ENCODE measurements around the gene BNC2.

The BNC2 gene

DNA sequence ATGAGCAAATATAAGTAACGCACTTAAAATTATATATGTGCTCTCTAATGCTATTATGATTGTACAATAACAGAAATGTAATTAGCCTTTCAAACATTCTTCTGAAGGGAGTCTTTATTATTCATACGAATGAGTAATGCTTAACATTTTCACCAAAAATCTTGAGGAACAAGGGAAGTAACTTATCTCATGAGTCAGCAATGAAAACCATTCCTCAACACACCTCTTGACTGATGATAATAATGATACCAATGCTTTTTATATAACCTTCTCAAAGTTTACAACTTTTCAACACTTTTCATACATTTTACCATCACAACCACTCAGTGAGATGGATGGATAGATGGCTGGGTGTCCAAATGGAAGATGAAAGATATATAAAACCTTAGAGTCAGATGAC, 369.3 kb downstream of the BNC2 start:
- POLR2A ChIA-PET = no interaction called here
- no peak for TF ChIP-seq CTCF (IDR thresholded peaks at IDR 0.05; ENCODE audit: insufficient read depth, low read length, missing control alignments)
- H3K4me3 ChIP-seq (ENCODE audit: low read depth, low read length) = no peak overlapping the region
- no peak for DNase-seq (ENCODE audit: low read depth, low spot score)
- CTCF ChIA-PET = no interaction called here

DNA sequence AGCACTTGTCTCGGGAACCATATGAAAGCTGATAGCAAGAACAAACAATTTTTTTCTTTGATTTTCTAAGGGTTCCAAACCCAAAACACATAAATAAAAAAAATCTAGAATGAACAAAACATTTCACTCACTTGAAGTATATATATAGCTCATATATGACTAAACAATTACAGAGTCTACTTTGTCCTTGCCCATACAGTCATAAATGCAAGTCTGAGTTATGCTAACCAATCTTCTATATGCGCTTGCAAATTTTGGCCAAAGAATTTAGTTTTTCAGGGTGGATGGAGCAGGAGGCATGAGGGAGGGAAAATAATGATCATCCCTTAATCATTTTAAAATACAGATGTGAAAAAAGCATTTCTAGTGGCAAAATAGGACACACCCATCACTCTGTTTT, 370.1 kb downstream of the BNC2 start:
- POLR2A ChIA-PET = no interaction called here
- H3K4me3 ChIP-seq (ENCODE audit: low read depth, low read length) = no peak overlapping the region
- CTCF ChIA-PET = no interaction called here
- no peak for TF ChIP-seq CTCF (IDR thresholded peaks at IDR 0.05; ENCODE audit: insufficient read depth, low read length, missing control alignments)
- DNase-seq (ENCODE audit: low read depth, low spot score) = no peak

DNA sequence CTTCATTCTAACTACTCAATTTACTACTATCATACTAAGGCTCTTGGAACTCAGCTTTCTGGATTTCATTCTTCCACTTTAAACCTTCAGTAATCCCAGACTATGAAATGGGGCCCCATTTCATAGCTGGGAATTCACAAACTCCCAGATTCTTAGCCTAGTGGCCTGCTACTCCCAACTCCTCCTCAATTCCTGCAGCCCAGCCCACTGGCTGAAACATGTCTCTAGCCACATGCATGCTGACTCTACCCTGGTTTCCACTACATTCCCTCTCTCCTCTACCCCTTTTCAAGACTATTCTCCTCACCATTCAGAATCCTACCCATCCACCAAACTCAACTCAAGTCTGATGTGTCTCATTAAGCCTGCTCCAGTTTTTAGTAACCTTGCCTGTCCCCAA, 370.6 kb downstream of the BNC2 start:
- TF ChIP-seq CTCF (IDR thresholded peaks at IDR 0.05; ENCODE audit: insufficient read depth, low read length, missing control alignments) = no peak
- CTCF ChIA-PET = interaction anchor here (1.0 kb wide), 1 partner anchor 16 kb away, joined by 3 read pairs; no protein-coding TSS in a partner anchor
- no peak overlapping the region for H3K4me3 ChIP-seq (ENCODE audit: low read depth, low read length)
- DNase-seq (ENCODE audit: low read depth, low spot score) = no peak
- POLR2A ChIA-PET = no interaction called here

DNA sequence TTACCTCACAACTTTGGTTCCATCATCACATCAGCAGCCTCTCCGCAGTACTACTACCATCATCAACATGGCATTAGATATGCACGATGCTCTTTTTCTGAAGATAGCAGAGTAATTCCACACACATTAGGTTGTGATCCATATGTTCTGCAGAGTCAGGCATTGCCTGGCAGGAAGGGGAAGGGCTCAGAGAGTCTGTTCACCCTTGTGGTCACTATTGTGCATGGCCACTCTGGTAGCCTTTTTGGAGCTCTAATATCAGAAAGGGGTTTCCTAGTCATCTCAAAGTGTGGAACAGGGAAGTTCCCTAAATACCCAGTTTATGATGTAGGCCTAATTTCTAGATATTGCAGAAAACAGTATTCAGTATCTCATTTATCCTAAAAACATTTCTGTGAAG, 373.6 kb downstream of the BNC2 start:
- TF ChIP-seq CTCF (IDR thresholded peaks at IDR 0.05; ENCODE audit: insufficient read depth, low read length, missing control alignments) = no peak
- H3K4me3 ChIP-seq (ENCODE audit: low read depth, low read length) = no peak overlapping the region
- no peak for DNase-seq (ENCODE audit: low read depth, low spot score)
- ChIA-PET CTCF (no interaction called here), POLR2A (no interaction called here)

GRCh38 chr9:16487915-16488314, 382.6 kb downstream of the BNC2 start:
- ChIA-PET CTCF (interaction anchor here (2.6 kb wide), 1 partner anchor 10 kb away, joined by 6 read pairs; no protein-coding TSS in a partner anchor), POLR2A (no interaction called here)
- DNase-seq (ENCODE audit: low read depth, low spot score) = no peak
- TF ChIP-seq CTCF (IDR thresholded peaks at IDR 0.05; ENCODE audit: insufficient read depth, low read length, missing control alignments) = no peak
- H3K4me3 ChIP-seq (ENCODE audit: low read depth, low read length) = no peak overlapping the region

DNA sequence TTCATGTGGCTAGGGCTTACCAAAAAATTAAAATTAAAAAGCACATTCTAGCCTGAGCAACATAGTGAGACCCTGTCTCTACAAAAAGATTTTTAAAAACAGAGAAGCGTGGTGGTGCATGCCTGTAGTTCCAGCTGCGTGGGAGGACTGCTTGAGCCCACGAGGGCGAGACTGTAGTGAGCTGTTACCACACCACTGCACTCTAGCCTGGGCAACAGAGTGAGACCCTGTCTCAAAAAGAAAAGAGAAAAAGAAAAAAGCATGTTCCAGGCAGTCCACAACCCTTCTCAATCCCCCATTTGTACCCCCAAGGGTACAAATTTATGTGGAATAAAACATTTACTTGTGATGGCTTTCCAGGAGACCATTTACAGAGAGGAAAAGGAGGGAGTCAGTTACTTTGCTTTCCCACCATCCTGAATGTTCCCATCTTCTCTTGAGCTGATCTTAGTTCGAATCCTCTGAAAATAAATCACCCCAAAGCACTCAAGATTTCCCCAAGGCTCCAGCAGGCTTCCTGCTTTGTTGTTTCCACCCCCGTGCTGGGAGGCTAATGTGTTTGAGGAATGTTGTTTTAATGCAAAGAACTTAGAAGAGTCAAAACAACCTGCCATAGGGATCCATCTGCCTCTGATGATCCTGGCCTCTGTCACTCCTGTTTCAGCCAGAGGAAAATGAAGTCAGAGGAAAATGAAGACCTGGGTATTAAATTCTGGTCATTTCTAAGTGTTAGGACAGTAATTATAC, 384.7 kb downstream of the BNC2 start:
- POLR2A ChIA-PET = no interaction called here
- no peak for DNase-seq (ENCODE audit: low read depth, low spot score)
- no peak overlapping the region for H3K4me3 ChIP-seq (ENCODE audit: low read depth, low read length)
- CTCF ChIA-PET = no interaction called here
- TF ChIP-seq CTCF (IDR thresholded peaks at IDR 0.05; ENCODE audit: insufficient read depth, low read length, missing control alignments) = no peak

Data from AG04449 (cell line).